IPS-18a (cell line): ENCODE data around the gene GRK3.

Source experiments
- H3K27ac ChIP-seq: one replicate; pipeline ENCODE4 v1.5.1; 2013; ENCODE audit warnings: low read length
- H3K27me3 ChIP-seq: one replicate; pipeline ENCODE4 v1.6.1; 2013; ENCODE audit warnings: mild to moderate bottlenecking, low read length; ENCODE audit not compliant: control insufficient read depth, insufficient read depth
- H3K36me3 ChIP-seq: one replicate; pipeline ENCODE4 v1.6.1; 2013; ENCODE audit warnings: low read depth, low read length; ENCODE audit not compliant: control insufficient read depth
- H3K4me1 ChIP-seq: one replicate; pipeline ENCODE4 v1.6.1; 2013; ENCODE audit warnings: low read depth, low read length; ENCODE audit not compliant: control insufficient read depth
- H3K4me3 ChIP-seq: one replicate; pipeline ENCODE4 v1.5.1; 2013; ENCODE audit warnings: low read length
- H3K9ac ChIP-seq: one replicate; pipeline ENCODE4 v1.6.1; 2013; ENCODE audit warnings: mild to moderate bottlenecking, low read length, moderate library complexity
- H3K9me3 ChIP-seq: one replicate; pipeline ENCODE4 v1.6.1; 2013; ENCODE audit warnings: low read depth, low read length; ENCODE audit not compliant: control insufficient read depth

Gene GRK3

GRCh38 chr22:25651332-25652085, 87.0 kb downstream of the GRK3 start:
- no peak overlapping the region for H3K27ac ChIP-seq
- H3K9me3 ChIP-seq: no peaks in the 10 kb centered on the region
- peaks cover 3% of the 10 kb centered on the region for H3K36me3 ChIP-seq
- H3K4me3 ChIP-seq: no peak overlapping the region
- no peak overlapping the region for H3K9ac ChIP-seq
- no peaks in the 10 kb centered on the region for H3K4me1 ChIP-seq
- H3K27me3 ChIP-seq: no peaks in the 10 kb centered on the region

GRCh38 chr22:25654676-25655075, 90.2 kb downstream of the GRK3 start:
- Histone ChIP-seq H3K36me3 (no peaks in the 10 kb centered on the region), H3K27me3 (no peaks in the 10 kb centered on the region), H3K9ac (no peak overlapping the region), H3K4me1 (no peaks in the 10 kb centered on the region), H3K9me3 (no peaks in the 10 kb centered on the region), H3K27ac (no peak overlapping the region), H3K4me3 (no peak overlapping the region)

GRCh38 chr22:25655371-25655935, 91.0 kb downstream of the GRK3 start:
- Histone ChIP-seq H3K9me3 (no peaks in the 10 kb centered on the region), H3K4me3 (no peak overlapping the region), H3K36me3 (no peaks in the 10 kb centered on the region)

GRCh38 chr22:25656724-25657123, 92.2 kb downstream of the GRK3 start:
- H3K27ac ChIP-seq: no peak overlapping the region
- H3K4me1 ChIP-seq: no peaks in the 10 kb centered on the region
- no peak overlapping the region for H3K4me3 ChIP-seq
- no peak overlapping the region for H3K9ac ChIP-seq
- H3K9me3 ChIP-seq: no peaks in the 10 kb centered on the region
- H3K36me3 ChIP-seq: no peaks in the 10 kb centered on the region
- H3K27me3 ChIP-seq: no peaks in the 10 kb centered on the region

More at GRCh38 chr22:25655371-25655935, 91.0 kb downstream of the GRK3 start:
- Histone ChIP-seq H3K4me1 (no peaks in the 10 kb centered on the region), H3K9ac (no peak overlapping the region), H3K27ac (no peak overlapping the region), H3K27me3 (no peaks in the 10 kb centered on the region)

GRCh38 chr22:25658633-25659032, 94.2 kb downstream of the GRK3 start:
- Histone ChIP-seq H3K9ac (no peak overlapping the region), H3K36me3 (no peaks in the 10 kb centered on the region), H3K27me3 (no peaks in the 10 kb centered on the region), H3K4me1 (no peaks in the 10 kb centered on the region), H3K27ac (no peak overlapping the region), H3K9me3 (no peaks in the 10 kb centered on the region), H3K4me3 (no peak overlapping the region)

GRCh38 chr22:25659413-25659812, 94.9 kb downstream of the GRK3 start:
- Histone ChIP-seq H3K9me3 (no peaks in the 10 kb centered on the region), H3K4me1 (no peaks in the 10 kb centered on the region), H3K27me3 (no peaks in the 10 kb centered on the region), H3K36me3 (no peaks in the 10 kb centered on the region), H3K9ac (no peak overlapping the region), H3K27ac (no peak overlapping the region), H3K4me3 (no peak overlapping the region)

- H3K27ac ChIP-seq: no peak overlapping the region
- no peaks in the 10 kb centered on the region for H3K27me3 ChIP-seq
- no peak overlapping the region for H3K9ac ChIP-seq
- H3K4me1 ChIP-seq: no peaks in the 10 kb centered on the region
- no peaks in the 10 kb centered on the region for H3K36me3 ChIP-seq
- H3K4me3 ChIP-seq: no peak overlapping the region
- H3K9me3 ChIP-seq: no peaks in the 10 kb centered on the region
These were observed 95.9 kb downstream of the GRK3 start for GRCh38 chr22:25660336-25660735.

GRCh38 chr22:25661073-25661472, 96.6 kb downstream of the GRK3 start:
- no peaks in the 10 kb centered on the region for H3K4me1 ChIP-seq
- H3K27ac ChIP-seq: no peak overlapping the region
- H3K4me3 ChIP-seq: no peak overlapping the region
- H3K27me3 ChIP-seq: no peaks in the 10 kb centered on the region
- H3K36me3 ChIP-seq: no peaks in the 10 kb centered on the region
- no peak overlapping the region for H3K9ac ChIP-seq
- H3K9me3 ChIP-seq: no peaks in the 10 kb centered on the region

- Histone ChIP-seq H3K9me3 (no peaks in the 10 kb centered on the region), H3K27me3 (no peaks in the 10 kb centered on the region), H3K4me3 (no peak overlapping the region), H3K9ac (no peak overlapping the region), H3K36me3 (no peaks in the 10 kb centered on the region), H3K4me1 (no peaks in the 10 kb centered on the region), H3K27ac (no peak overlapping the region)
These were observed 99.2 kb downstream of the GRK3 start for GRCh38 chr22:25663654-25664053.

- no peak overlapping the region for H3K4me3 ChIP-seq
- no peak overlapping the region for H3K9ac ChIP-seq
- H3K36me3 ChIP-seq: no peaks in the 10 kb centered on the region
- H3K4me1 ChIP-seq: peaks cover 4% of the 10 kb centered on the region
- H3K27ac ChIP-seq: no peak overlapping the region
- H3K27me3 ChIP-seq: no peaks in the 10 kb centered on the region
- no peaks in the 10 kb centered on the region for H3K9me3 ChIP-seq
These were observed 101.8 kb downstream of the GRK3 start for GRCh38 chr22:25666308-25666707.

GRCh38 chr22:25668437-25668836, 104.0 kb downstream of the GRK3 start:
- no peak overlapping the region for H3K4me3 ChIP-seq

More at GRCh38 chr22:25668437-25668836, 104.0 kb downstream of the GRK3 start:
- Histone ChIP-seq H3K36me3 (no peaks in the 10 kb centered on the region), H3K27ac (no peak overlapping the region), H3K4me1 (peaks cover 7% of the 10 kb centered on the region), H3K27me3 (no peaks in the 10 kb centered on the region), H3K9ac (no peak overlapping the region), H3K9me3 (no peaks in the 10 kb centered on the region)
